GM19372 (cell line): ENCODE data around the gene GALNT17.

Experiments
- ATAC-seq: cut with Tn5 transposase; IDR thresholded peaks from one replicate; pipeline ENCODE4 v1.9.1; 2021; ENCODE audit warnings: mild to moderate bottlenecking, low read depth, moderate library complexity; ENCODE audit not compliant: unreplicated experiment

Gene GALNT17

DNA sequence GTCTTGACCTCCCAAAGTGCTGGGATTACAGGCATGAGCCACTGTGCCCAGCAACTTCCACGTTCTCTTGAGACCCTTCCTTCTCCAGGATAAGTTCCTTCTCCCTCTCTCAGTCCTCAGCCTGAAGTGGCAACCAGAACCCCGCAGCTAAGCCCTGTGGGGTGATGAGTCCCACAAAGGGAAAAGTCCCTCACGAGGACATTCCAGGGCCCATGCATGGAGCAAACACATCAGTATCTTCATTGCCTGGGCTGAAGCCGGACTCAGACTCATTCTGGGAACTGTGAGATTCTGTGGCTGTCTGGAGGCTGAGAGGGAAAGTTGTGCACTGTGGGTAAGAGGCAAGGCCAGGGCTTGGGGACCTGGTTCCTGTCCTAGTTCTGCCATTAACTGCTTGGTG lies 622.9 kb downstream of the GALNT17 start:
- ATAC-seq: no peak

DNA sequence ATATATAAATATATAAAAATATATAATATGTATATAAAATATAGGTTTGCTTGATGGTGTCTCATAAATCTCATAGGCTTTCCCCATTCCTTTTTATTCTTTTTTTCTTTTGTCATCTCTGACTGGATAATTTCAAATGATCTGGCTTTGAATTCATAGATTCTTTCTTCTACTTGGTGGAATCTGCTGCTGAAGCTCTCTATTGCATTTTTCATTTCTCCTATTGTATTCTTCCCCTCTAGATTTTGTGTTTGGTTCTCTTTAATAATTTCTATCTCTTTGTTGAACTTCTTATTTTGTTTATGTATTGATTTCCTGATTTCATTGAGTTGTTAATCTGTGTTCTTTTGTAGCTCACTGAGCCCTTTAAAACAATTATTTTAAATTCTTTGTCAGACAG lies 629.4 kb downstream of the GALNT17 start:
- ATAC-seq: no peak
